T-helper 1 cell (primary cell): Measurements from ENCODE around the gene SEC22A.
"Not testable (repeated sequence)": the region's sequence is repeated elsewhere in the genome, so short reads cannot be mapped to it uniquely, and the experiment has no call there.

Experiments used
- DNase-seq, 5 donors: peaks; one replicate each; pipeline ENCODE4 v3.0.0-alpha.2; 2012 to 2020

Gene SEC22A

GRCh38 chr3:123186695-123187094 lies 15.0 kb upstream of the SEC22A start:
- no peak for DNase-seq

- DNase-seq = no peak
Observed at GRCh38 chr3:123188058-123188457, 13.7 kb upstream of the SEC22A start.

GRCh38 chr3:123193448-123194101 lies 8.2 kb upstream of the SEC22A start:
- no peak for DNase-seq

GRCh38 chr3:123194552-123194951 lies 7.2 kb upstream of the SEC22A start:
- DNase-seq = no peak

- no peak for DNase-seq
Observed at GRCh38 chr3:123198372-123198771, 3.4 kb upstream of the SEC22A start.

- no peak for DNase-seq
Observed at GRCh38 chr3:123201223-123201556, 553 bp upstream of the SEC22A start.

GRCh38 chr3:123202451-123202850 lies 708 bp downstream of the SEC22A start:
- no peak for DNase-seq

- DNase-seq = no peak
Observed at GRCh38 chr3:123218990-123219389, 17.2 kb downstream of the SEC22A start.

- DNase-seq = not testable (repeated sequence)
Observed at GRCh38 chr3:123221369-123221768, 19.6 kb downstream of the SEC22A start.

- DNase-seq = no peak
Observed at GRCh38 chr3:123225016-123225415, 23.3 kb downstream of the SEC22A start.

- no peak for DNase-seq
Observed at GRCh38 chr3:123226549-123226948, 24.8 kb downstream of the SEC22A start.

- no peak for DNase-seq
Observed at GRCh38 chr3:123229145-123229544, 27.4 kb downstream of the SEC22A start.

GRCh38 chr3:123236902-123237301 lies 35.2 kb downstream of the SEC22A start:
- DNase-seq = no peak

- DNase-seq = not testable (repeated sequence)
Observed at GRCh38 chr3:123239186-123239585, 37.4 kb downstream of the SEC22A start.

GRCh38 chr3:123239756-123240155 lies 38.0 kb downstream of the SEC22A start:
- DNase-seq = no peak

- peak in 3 of 5 donors; percentile 2 to 12 (median 10) for DNase-seq
Observed at GRCh38 chr3:123244128-123244527, 42.4 kb downstream of the SEC22A start.

- DNase-seq = no peak
Observed at GRCh38 chr3:123246866-123247265, 45.1 kb downstream of the SEC22A start.

- DNase-seq = no peak
Observed at GRCh38 chr3:123256256-123256655, 54.5 kb downstream of the SEC22A start.

GRCh38 chr3:123258359-123258758 lies 56.6 kb downstream of the SEC22A start:
- no peak for DNase-seq

GRCh38 chr3:123258811-123259420 lies 57.2 kb downstream of the SEC22A start:
- DNase-seq = peak in 1 of 5 donors; percentile 14

GRCh38 chr3:123261666-123262065 lies 59.9 kb downstream of the SEC22A start:
- peak in 1 of 5 donors; percentile 22 for DNase-seq

- no peak for DNase-seq
Observed at GRCh38 chr3:123262226-123262625, 60.5 kb downstream of the SEC22A start.

GRCh38 chr3:123262868-123263267 lies 61.1 kb downstream of the SEC22A start:
- no peak for DNase-seq

- DNase-seq = no peak
Observed at GRCh38 chr3:123263941-123264340, 62.2 kb downstream of the SEC22A start.

- no peak for DNase-seq
Observed at GRCh38 chr3:123267821-123268220, 66.1 kb downstream of the SEC22A start.
